H1 (cell line): ENCODE data around the gene UNC119B. TPM values are rescaled to one million over a fixed set of nuclear protein-coding genes. Genes with fewer than 3 reads are reported as not detected.

ENCODE experiments used
- CREB1 ChIP-seq: IDR thresholded peaks from 2 replicates; pipeline ENCODE4 v1.6.1; 2012; ENCODE audit warnings: inconsistent platforms
- EP300 ChIP-seq, 2 experiments: IDR thresholded peaks; 1 replicate in 1 of 2; 2 replicates in 1 of 2; pipeline ENCODE4 v1.6.1; 2011 to 2012; ENCODE audit warnings: low read depth in 2 of 2, low read length in 2 of 2, mild to moderate bottlenecking in 2 of 2, borderline replicate concordance in 1 of 2, inconsistent platforms in 1 of 2, moderate library complexity in 1 of 2
- MAFK ChIP-seq: IDR thresholded peaks from 2 replicates; pipeline ENCODE4 v1.6.1; 2012; ENCODE audit warnings: low read depth, mild to moderate bottlenecking, improper control_type of control experiment, low read length
- NRF1 ChIP-seq: IDR thresholded peaks from 2 replicates; pipeline ENCODE4 v1.6.1; 2011; ENCODE audit warnings: mild to moderate bottlenecking, low read depth, low read length, improper control_type of control experiment
- SAP30 ChIP-seq: fragments of 300-600 bp; sonication (generic); IDR thresholded peaks from 2 replicates; pipeline ENCODE4 v1.7.1; 2012; ENCODE audit warnings: low read length, moderate library complexity, mild to moderate bottlenecking, inconsistent platforms; ENCODE audit not compliant: insufficient read depth, insufficient replicate concordance
- SP4 ChIP-seq: IDR thresholded peaks from 2 replicates; pipeline ENCODE4 v1.6.1; 2012; ENCODE audit warnings: low read length, inconsistent platforms
- TAF1 ChIP-seq: IDR thresholded peaks from 2 replicates; pipeline ENCODE4 v1.6.1; 2011; ENCODE audit warnings: mild to moderate bottlenecking, low read depth, low read length
- TCF12 ChIP-seq: IDR thresholded peaks from 2 replicates; pipeline ENCODE4 v1.6.1; 2011; ENCODE audit warnings: low read depth, mild to moderate bottlenecking, low read length
- polyA plus RNA-seq, 7 experiments: library from polyadenylated mRNA; depleted of rRNA in 3 of 7; stranded (reverse) in 5 of 7; unstranded in 2 of 7; fragments of >200 nt in 5 of 7; fragments of 200-250 nt in 2 of 7; gene quantifications; 1 replicate in 5 of 7; 2 replicates in 1 of 7; 4 replicates in 1 of 7; pipeline versions ENCODE4 v1.2.1 to v1.2.3, GENCODE V29; 2011 to 2013; ENCODE audit warnings: missing spikeins in 2 of 7, mixed read lengths in 2 of 7
- total RNA-seq: library from RNA; stranded (reverse); fragmentation: NEBNext Ultra II Directional; extraction: Animal tissue kit (Norgen Biotek cat#: 25700); gene quantifications from 2 replicates; pipeline ENCODE4 v1.2.1, GENCODE V29; 2021
- TF ChIP-seq, protein P1 (sequence below): IDR thresholded peaks from 2 replicates; pipeline ENCODE4 v1.6.1; 2012; ENCODE audit warnings: inconsistent platforms
- TF ChIP-seq, protein P2 (sequence below): IDR thresholded peaks from 2 replicates; pipeline ENCODE4 v1.6.1; 2012; ENCODE audit warnings: low read length, inconsistent platforms

UNC119B gene
- total and polyA plus RNA-seq, 2 of the 8 experiments (the other 6 are each of a cell fraction or from before 2014, with no cell fraction given): 40.5 to 50.1 TPM

DNA sequence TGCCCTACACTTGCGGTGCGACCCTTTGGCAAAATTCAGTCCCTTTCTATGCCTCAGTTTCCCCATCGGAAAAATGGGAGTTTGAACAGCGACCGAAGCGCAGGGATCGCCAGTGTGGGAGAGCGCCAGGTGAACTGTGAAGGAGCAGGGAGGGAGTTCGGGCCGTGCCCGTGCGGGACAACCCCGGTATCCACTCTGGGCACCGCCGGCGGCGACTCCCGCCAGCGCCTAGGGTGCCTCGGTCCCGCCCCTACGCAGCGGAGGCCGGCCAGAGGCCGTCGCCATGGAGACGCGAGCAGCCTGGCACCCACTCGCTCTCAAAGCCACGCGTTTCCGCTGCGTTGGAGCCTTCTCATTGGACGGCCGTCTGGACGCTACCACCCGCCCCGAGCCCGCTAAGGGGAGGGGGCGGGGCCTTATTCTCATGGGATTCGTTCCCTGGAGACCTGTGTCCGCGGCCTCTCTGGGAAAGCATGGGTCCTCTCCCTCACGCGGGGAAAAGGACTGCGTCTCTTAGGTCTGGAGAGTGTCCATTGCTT lies 24.0 kb upstream of the UNC119B start (continued):
- TF ChIP-seq CREB1 (0 out of 2 replicates have a peak, but pooled peaks have one; percentile 25), TCF12 (no peak), NRF1 (no peak), EP300 (IDR thresholded peaks at IDR 0.05; ENCODE audit: borderline replicate concordance in 1 of 2, low read depth in 2 of 2, low read length in 2 of 2) (0 out of 3 replicates have a peak, but pooled peaks of 1 of the 2 experiments have one; percentile 0), TAF1 (peak; percentile 69; the same call in 1 of the 2 replicates), MAFK (no peak), SP4 (peak; percentile 79; the same call in 1 of the 2 replicates), SAP30 (peak; percentile 36)
- TF ChIP-seq, protein P1, sequence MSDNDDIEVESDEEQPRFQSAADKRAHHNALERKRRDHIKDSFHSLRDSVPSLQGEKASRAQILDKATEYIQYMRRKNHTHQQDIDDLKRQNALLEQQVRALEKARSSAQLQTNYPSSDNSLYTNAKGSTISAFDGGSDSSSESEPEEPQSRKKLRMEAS: peak; percentile 40; the same call in 1 of the 2 replicates
- TF ChIP-seq, protein P2, sequence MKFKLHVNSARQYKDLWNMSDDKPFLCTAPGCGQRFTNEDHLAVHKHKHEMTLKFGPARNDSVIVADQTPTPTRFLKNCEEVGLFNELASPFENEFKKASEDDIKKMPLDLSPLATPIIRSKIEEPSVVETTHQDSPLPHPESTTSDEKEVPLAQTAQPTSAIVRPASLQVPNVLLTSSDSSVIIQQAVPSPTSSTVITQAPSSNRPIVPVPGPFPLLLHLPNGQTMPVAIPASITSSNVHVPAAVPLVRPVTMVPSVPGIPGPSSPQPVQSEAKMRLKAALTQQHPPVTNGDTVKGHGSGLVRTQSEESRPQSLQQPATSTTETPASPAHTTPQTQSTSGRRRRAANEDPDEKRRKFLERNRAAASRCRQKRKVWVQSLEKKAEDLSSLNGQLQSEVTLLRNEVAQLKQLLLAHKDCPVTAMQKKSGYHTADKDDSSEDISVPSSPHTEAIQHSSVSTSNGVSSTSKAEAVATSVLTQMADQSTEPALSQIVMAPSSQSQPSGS: no peak
